Hindlimb muscle (tissue), 1 donor: ENCODE measurements around the gene GRM4. TPM values are rescaled to one million over a fixed set of nuclear protein-coding genes. Genes with fewer than 3 reads are reported as not detected.

Source experiments
- DNase-seq: peaks from one replicate; pipeline ENCODE4 v3.0.0-alpha.2; 2013
- polyA plus RNA-seq: library from polyadenylated mRNA; unstranded; fragments of 120-200 nt; gene quantifications from one replicate; pipeline ENCODE4 v1.2.1, GENCODE V29; 2013; ENCODE audit not compliant: insufficient read length

GRM4 gene
- polyA plus RNA-seq, 1 donor: 3.8 TPM

DNA sequence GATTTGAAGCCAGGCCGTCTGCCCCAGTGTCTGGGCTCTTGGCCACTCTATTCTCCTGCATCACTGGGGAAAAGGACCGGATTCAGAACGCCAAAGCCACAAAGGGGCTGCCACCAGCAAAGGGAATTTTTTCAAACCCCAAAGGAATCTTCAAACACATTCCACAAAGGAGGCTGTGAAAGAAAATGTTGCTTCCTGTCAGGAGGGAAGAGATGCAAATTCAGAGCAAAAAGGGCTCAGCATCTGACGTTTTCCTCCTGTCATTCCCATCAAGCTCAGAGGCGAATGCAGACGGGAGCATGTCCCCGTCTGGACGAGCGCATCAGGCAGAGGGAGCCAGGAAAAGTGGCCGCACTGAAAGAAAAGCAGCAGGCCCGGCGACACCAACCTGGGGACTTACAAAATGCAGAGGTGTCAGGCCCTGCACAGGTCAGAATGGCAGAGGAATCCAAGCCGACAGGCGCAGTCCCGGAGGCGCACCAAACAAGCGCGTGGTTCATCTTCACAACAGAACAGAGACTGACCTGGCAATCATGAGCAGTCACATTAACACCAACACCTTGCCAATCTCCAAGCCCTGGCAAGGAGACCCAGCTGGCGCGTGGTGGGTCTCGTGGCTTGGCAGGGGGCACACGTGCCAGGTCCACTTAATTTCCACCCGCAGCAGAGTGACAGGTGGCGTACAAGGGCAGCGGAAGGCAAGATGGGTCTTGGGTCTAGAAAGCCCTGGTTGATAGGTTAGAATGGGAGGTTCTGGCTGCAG, 62.8 kb downstream of the GRM4 start:
- DNase-seq: no peak

DNA sequence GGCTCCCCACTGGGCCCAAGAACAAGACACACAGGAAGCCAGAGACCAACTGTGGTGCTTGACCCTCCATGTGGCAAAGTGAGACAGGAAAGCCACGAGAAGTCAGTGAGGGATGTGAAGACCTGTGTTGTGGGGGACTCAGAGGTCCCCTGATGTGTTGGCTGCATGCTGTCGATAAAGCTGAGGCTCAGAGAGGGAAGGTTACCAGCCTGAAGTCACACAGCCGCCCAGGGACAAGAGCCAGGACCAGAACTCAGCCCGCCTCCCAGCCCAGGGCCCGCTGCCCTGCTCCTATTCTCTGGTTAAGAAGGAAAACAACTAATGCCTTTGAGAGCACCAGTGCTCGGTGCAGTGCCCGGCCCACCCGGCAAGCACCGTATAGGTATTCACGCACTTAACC, 63.5 kb downstream of the GRM4 start:
- no peak for DNase-seq

DNA sequence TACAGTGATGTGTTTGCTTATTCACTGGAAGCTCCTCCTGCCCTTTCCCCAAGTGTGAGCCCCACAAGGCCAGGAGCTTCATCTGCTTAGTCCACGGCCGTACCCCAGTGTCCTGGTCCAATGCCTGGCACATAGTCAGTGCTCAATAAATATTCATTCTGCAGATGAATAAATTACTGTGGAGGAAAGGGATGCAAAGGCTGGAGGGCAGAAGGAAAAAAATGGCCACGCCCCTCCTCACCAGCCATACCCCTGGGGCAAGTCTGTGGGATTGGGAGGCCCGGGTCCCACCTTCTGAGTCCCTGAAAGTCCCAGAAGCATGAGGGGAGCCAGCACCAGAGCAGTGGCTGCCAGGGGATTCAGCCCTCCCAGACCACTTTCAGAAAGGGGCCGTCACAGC, 65.5 kb downstream of the GRM4 start:
- no peak for DNase-seq

DNA sequence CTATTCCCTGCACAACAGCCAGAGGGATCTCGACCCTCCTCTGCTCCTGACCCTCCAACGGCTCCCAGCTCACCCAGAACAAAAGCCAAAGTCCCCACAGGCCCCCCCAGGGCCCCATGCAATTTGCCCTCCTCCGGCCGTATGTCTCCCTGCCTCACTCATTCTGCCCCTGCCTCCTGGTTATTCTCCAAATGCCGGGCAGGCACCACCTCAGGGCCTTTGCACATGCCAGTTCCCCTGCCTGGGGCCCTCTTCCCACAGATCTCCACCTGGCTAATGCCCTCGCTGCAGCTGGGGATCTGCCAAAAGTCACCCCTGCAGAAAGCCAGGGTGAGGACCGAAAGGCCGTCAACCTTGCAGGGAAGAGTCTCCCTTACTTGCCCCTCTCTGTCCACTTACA, 66.0 kb downstream of the GRM4 start:
- DNase-seq: no peak

DNA sequence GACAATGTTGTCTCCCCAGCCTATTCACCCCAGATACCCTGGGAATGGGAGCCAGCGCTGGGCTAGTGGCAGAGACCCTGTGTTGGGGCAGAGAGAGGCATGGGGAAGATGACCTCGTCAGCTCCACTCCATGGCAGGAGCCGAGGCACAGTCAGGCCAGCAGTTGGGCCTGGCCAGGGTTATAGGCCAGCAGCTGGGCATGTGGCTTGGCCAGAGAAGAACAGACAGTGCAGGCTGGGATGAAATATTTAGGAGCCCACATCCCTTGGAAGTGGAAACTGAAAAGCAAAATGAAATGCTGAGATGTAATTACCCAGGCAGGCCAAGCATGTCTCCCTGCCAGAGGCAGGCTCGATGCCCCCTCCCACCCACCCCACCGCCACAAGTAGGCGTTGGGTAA, 70.0 kb downstream of the GRM4 start:
- no peak for DNase-seq

DNA sequence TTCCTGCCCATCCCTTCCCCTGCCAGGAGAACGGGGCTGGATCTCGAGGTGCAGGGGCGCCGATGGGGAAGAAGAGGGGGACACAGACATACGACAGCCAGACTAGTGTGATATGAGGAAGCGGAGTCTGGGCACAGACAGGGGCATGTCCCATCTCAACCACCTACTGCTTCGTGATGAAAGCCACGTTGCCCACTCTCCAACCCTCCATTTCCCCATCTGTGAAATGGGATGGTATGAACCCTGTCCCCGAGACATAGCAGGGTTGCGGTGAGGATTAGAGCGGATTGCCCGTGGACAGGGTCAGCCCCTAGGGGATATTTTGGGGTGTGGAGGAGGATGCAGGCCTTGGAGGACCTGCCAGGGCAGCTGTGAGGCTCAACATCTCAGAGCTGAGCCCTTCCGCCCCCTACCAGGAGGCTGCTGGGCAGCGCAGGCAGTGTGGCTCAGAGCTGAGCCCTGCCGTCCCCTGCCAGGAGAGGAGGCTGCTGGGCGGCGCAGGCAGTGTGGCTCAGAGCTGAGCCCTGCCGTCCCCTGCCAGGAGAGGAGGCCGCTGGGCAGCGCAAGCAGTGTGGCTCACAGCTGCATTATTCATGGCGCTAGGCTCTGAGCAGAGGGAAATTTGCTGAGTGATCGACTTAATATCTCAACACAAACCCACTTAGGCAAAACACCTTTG, 71.7 kb downstream of the GRM4 start:
- DNase-seq: no peak

DNA sequence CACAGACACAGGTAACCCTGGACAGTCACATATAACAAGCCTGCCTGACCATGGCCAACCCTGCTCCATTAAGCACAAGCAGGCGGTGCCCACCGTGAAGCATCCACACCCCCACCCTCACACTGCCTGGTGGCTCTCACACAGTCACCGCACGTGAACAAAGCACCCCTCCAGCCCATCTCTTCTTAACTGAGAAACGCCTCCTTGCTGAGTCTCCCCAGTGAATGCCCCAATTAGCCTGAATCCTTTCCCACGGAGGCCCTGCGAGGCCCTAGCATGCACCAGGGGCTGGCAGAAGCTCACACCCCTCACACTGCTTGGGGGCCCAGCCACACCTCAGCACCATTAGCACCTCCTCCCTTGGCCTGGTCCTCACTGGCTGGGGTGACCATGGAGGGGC, 72.3 kb downstream of the GRM4 start:
- no peak for DNase-seq

DNA sequence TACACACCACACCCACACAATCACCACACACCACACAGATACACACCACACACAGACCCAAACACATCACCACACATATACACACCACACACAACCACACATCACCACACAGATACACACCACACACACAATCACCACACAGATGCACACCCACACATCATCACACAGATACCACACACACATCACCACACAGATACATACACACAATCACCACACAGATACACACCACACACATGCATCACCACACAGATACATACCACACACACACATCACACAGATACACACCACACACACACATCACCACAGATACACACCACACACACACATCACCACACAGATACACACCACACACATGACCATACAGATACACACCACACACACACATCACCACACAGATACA, 73.2 kb downstream of the GRM4 start:
- no peak for DNase-seq

DNA sequence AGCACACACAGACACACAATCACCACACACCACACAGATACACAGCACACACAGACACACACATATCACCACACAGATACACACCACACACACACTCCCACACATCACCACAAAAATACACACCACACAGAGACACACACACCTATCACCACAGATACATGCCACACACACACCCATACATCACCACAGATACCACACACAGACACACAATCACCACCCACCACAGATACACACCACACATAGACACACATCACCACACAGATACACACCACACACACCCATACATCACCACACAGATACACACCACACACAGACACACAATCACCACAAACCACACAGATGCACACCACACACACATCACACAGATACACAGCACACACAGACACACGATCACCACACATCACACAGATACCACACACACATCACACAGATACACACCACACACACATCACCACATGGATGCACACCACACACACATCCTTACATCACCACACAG, 74.0 kb downstream of the GRM4 start:
- DNase-seq: no peak

DNA sequence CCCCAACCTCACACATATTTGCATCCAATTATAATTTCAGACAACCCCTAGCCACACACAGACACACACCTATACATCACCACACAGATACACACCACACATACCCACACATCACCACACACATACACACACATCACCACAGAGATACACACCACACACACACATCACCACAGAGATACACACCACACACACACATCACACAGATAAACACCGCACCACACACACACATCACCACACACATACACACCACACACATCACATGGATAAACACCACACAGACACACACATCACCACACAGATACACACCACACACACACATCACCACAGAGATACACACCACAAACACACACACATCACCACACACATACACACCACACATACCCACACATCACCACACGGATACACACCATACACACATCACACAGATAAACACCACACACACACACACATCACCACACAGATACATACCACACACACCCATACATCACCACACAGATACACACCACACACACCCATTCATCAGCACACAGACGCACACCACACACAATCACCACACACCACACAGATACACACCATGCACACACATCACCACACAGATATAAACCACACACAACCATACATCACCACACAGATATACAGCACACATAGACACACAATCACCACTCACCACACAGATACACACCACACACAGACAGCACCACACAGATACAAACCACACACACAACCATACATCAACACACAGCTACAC, 74.6 kb downstream of the GRM4 start:
- DNase-seq: no peak

DNA sequence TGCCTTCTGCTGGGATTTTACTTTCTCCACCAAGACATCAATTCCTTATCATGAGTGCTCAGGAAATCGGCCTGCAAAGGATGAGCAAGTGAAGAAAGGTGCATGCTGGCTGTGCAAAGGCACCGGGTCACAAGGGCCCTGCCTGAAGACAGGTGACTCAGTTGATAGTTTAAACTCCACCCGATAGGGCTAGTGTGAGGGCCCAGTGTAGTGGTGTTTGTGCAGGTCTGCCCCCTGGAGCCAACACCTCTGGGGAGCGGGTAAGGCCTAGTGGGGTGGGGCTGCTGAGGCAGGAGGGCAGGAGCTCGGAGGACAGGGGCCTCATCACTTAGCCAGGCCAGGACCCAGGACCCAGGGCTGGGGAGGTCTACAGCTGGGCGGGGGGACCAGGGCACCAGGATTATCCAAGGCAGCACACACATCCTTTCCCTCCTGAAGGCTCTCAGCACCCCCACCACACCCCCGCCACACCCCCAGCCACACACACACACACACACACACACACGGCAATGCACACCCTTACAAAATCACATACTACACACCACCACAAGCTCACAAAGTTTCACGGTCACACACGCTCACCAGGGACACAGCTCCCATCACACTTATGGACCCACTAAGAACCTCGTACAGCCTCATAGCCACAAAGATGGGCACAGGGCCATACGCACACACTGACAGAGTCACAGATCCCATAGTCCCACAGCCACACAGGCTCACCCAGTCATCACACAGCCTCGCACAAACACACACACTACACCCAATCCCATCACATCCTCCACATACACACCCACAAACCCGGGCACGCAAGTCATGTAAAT, 75.4 kb downstream of the GRM4 start:
- no peak for DNase-seq

DNA sequence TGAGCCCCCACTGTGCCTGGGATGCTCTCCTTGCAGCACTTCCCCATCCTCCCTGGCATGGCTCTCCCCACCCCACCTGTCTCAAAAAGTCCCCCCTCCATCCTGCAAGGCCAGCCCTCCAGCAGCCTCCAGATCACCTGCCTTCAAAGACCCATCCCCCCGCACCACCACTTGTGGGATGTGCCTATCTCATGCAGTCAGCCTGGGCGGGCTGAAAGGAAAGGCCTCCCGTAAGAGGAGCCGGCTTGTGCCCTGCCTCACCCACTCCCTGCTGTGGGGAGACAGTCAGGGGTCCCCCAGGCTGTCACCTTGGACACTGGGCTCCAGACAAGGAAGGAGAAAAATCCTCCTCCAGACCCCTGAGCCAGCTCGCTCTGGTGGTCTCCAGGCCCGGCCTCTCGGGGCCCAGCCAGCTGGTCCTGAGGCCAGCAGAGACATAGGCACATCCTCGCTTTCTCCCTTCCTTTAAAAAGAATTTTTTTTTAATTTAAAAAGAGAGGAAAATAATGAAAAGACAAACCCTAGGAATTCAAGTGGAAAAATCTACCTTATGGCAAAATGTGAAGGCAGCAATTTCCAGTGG, 77.3 kb downstream of the GRM4 start:
- no peak for DNase-seq

DNA sequence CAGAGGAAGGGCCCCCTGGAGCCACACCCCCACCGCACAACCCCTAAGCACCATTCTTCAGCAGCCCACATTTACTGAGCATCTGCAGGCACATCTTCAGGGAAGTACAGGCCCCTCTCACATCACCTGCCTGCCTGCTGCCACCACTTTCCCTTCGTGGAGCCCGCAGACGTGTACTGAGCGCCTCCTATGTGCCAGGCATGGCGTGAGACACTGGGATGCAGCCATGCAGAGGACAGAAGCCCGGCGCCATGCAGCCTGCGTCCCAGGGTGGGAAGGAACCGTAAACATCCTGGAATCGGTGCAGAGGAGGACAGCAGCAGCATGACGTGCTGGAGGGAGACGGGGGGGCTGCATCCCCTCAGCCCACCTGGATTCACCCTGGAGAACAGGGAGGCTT, 78.1 kb downstream of the GRM4 start:
- no peak for DNase-seq

DNA sequence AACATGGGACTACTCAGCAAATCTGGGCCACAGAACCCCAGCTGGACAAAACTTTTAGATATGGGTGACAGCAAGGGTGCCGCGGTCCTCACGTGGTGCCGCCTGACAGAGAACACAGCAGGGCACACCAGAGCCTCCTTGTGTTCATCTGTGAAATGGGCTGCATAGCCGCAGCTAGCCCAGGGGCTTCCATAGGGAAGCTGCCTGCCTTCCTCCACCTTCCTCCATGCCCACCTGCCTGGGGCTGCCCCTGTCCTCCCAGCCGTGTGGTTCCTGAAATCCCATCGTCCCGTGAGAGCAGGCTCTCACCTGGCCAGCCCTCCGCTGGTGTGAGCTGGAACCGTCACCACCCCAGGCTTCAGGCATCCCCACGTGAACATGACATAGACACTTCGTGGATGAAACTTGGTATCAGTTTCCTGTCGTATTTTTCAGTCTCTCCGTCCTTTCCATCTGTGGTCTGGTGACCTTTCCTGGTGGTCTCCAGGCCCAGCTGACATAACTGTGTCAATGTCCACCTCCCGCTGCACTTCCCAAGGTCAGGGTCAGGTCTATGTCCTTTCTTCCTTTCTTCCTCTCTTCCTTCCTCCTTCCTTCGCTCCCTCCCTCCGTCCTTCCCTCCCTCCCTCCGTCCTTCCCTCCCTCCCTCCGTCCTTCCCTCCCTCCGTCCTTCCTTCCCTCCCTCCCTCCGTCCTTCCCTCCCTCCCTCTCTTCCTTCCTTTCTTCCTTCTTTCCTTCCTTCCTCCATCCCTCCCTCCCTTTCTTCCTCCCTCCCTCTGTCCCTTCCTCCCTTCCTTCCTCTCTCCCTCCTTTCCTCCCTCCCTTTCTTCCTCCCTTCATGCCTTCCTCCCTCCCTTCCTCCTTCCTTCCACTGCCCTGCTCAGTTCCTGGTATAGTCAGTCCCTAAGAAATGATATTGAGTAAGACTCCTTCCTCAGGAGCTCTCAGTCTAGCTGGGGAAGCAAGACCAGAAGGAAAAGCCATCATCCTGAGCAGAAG, 78.8 kb downstream of the GRM4 start:
- DNase-seq: no peak

DNA sequence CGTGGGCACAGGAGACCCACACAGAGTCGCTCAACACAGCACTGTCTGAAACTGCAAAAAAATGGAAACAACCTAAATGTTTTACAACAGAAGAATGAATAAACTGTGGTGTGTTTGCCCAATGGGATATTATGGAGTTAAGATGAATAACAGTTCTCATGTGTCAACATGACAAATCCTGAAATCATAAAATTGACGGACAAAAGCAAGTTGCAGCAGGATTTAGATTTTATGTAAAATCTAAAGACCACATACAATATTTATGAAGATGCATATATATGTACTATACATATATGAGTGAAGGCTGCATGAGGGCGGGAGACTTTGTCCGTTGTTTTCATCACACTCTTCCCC, 79.7 kb downstream of the GRM4 start:
- no peak for DNase-seq

DNA sequence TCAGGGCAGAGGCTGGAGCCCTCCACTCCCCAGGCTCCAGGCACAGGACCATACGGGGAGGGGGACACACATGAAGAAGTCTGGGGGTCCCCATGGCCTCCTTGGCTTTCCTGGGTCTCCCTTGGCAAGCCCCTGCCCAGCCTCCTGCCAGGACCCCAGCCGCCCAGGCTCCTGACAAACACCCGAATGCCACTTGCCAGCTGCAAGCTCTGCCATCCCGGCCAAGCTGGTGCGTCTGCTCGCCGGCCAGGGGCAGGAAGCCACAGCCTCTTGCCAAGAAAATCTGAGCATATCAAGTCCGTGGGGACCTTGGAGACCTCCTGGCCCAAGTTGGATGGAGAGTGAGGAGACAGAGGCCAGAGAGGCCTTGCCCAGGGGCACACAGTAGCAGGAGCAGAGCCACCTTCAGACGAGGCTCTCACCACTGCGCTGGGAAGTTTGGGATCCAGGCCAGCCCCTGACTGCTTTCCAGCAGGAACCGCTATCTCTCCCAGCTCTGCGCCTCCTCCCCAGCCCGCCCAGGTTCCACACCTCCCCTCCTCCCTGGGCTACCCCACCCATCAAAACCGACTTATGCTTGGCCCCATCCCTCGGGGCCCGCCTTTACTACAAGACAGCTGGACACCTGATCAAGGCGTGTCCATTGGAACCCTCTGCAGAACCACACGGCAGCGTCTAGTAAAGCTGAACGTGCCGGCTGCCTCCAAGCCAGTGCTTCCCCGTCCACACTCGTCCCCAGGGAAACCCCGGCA, 80.2 kb downstream of the GRM4 start:
- DNase-seq: peak; percentile 29

DNA sequence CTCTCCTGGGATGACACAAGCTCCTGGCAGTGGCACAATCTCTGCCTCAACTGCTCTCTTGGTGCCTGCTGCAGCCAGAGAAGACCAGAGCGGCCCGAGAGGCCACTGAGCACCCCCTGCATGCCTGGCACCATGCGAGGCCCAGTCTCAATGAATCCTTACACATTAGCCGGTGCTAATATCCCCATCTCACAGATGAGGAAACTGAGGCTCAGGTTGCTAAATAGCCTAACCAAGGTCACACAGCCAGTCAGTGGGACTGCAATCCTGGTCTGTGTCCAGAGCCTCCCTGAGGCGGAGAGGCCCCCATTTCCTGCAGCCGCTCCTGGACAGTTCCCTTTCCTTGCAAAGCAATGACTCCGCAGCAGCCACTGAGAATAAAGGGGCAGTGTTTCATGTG, 81.2 kb downstream of the GRM4 start:
- DNase-seq: no peak

DNA sequence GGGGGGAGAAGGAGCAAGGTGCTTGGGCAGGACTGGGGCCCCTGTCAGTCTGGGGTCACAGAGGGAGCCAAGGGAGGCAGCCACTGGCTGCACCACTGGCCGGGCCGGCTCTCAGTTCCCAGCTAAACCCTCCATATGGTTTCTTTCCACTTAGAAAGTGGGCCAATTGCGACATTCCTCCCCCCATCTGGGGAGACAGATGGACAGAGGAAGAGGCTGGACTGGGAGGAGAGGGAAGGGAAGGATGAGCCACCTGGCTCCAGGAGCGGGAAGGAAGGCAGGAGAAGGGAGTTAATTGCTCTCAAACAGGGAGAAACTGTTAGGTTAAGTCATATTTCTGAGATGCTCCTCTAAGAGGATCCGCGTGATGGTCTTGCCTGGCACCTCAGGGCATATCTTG, 82.2 kb downstream of the GRM4 start:
- DNase-seq: no peak

DNA sequence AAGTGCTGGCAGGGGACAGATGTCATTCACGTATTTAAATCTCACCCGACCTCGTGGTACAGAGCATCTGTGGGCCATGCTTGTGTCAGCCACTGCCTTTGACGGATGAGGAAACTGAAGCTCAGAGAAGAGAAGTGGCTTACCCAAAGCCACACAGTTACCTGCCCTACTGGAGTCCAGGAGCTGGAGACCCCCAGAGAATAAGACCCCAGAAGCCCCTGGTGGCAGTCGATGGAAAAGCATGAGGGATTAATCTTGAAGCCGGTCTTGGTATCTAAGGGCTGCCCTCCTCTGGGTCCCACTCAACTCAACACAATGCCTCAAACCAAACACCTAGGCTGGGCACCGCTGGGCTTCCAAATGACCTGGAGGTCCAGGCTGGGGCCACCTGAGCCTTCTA, 83.1 kb downstream of the GRM4 start:
- DNase-seq: no peak

DNA sequence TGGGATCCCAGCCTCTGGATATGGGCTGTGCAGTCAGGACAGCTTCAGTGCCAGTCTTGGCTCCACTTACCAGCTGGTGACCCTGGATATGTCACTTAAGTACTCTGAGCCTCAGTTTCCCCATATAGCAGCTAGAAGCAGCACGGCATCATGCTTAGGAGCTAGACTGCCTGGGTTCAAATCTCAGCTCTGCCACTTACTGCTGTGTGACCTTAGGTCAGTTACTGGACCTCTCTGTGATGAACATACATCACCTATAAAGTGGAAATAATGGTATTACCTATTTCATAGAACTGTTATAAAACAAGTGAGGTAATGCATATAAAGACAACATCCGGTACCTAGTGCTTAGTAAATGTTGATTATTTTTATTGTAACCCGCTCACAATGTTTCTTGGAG, 83.7 kb downstream of the GRM4 start:
- no peak for DNase-seq
